ENCODE measurements around the gene C11orf52. TPM values are rescaled to one million over a fixed set of nuclear protein-coding genes. Genes with fewer than 3 reads are reported as not detected.

Gene C11orf52
- total and polyA plus RNA-seq, 2 of the 13 experiments (the other 11 are each of a cell fraction or from before 2014, with no cell fraction given): 7.4 to 11.0 TPM

DNA sequence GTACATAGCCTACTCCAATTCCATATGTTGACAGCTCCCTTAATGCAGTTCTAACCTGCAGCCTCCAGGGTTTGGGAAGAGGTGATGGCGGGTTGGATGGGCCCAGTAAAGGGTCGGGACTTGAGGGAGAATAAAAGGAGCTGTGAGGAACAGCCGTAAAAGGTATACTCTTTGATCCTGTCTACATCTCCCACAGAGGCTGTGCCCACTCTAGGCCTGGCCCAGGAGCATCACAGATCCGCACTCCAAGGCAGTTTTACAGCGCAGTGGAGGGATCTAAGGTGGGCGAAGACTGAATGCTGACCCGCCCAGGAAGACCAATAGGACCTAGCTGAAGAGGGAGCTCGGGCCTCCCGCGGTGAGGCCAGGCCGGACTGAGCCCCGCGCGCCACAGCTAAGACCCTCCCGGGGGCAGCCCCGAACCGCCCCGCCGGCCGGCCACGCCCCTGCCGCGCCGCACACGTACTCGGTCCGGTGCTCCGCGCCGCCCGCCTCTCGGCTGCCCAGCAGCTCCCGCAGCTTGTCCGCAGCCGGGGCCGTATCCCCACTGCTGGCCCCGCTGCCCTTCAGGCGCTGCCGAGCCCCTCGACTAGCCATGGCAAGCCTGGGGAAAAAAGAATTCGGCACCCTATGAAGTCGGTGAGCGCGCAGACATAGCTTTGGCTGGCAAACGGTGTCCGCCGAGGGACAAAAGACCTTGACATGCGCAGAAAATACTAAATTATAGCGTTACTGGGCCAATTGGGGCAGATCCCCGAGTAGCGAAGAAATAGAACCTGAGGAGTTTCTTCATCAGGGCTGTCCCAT lies 47.6 kb upstream of the C11orf52 start, which contains the start of gene ALG9 (continued):
- TF ChIP-seq ELF4 (CRISPR knock-in tag; IDR thresholded peaks at IDR 0.05; ENCODE audit: borderline replicate concordance): no peak
- TF ChIP-seq NFIC (IDR thresholded peaks at IDR 0.05; ENCODE audit: low read length): no peak
- TF ChIP-seq, protein P1, sequence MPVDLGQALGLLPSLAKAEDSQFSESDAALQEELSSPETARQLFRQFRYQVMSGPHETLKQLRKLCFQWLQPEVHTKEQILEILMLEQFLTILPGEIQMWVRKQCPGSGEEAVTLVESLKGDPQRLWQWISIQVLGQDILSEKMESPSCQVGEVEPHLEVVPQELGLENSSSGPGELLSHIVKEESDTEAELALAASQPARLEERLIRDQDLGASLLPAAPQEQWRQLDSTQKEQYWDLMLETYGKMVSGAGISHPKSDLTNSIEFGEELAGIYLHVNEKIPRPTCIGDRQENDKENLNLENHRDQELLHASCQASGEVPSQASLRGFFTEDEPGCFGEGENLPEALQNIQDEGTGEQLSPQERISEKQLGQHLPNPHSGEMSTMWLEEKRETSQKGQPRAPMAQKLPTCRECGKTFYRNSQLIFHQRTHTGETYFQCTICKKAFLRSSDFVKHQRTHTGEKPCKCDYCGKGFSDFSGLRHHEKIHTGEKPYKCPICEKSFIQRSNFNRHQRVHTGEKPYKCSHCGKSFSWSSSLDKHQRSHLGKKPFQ (CRISPR knock-in tag; IDR thresholded peaks at IDR 0.05; ENCODE audit: insufficient replicate concordance): no peak
- TF ChIP-seq ZNF552 (CRISPR knock-in tag; IDR thresholded peaks at IDR 0.05; ENCODE audit: borderline replicate concordance): no peak
- TF ChIP-seq SCMH1 (CRISPR knock-in tag; IDR thresholded peaks at IDR 0.05; ENCODE audit: borderline replicate concordance): no peak
- TF ChIP-seq MZF1 (CRISPR knock-in tag; IDR thresholded peaks at IDR 0.05; ENCODE audit: borderline replicate concordance): no peak
- no peak for TF ChIP-seq MAFF (IDR thresholded peaks at IDR 0.05; ENCODE audit: low read depth, low read length)
- TF ChIP-seq KDM2A (CRISPR knock-in tag; IDR thresholded peaks at IDR 0.05; ENCODE audit: borderline replicate concordance, low read depth): peak; percentile 62; the same call in 1 of the 2 replicates
- 0 out of 2 replicates have a peak, but pooled peaks have one; percentile 15 for TF ChIP-seq ZNF331 (CRISPR knock-in tag; IDR thresholded peaks at IDR 0.05)
- peak; percentile 72 for TF ChIP-seq RBM39 (IDR thresholded peaks at IDR 0.05; ENCODE audit: low read depth, low read length, poor library complexity, severe bottlenecking)
- 0 out of 2 replicates have a peak, but pooled peaks have one; percentile 22 for TF ChIP-seq CAMTA2 (CRISPR knock-in tag; IDR thresholded peaks at IDR 0.05; ENCODE audit: borderline replicate concordance)
- TF ChIP-seq, protein P2, sequence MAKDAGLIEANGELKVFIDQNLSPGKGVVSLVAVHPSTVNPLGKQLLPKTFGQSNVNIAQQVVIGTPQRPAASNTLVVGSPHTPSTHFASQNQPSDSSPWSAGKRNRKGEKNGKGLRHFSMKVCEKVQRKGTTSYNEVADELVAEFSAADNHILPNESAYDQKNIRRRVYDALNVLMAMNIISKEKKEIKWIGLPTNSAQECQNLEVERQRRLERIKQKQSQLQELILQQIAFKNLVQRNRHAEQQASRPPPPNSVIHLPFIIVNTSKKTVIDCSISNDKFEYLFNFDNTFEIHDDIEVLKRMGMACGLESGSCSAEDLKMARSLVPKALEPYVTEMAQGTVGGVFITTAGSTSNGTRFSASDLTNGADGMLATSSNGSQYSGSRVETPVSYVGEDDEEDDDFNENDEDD (CRISPR knock-in tag; IDR thresholded peaks at IDR 0.05; ENCODE audit: borderline replicate concordance): peak; percentile 42
- peak; percentile 74; the same call in 1 of the 2 replicates for TF ChIP-seq ZBTB38 (CRISPR knock-in tag; IDR thresholded peaks at IDR 0.05)
- TF ChIP-seq HIVEP1 (CRISPR knock-in tag; IDR thresholded peaks at IDR 0.05): 0 out of 2 replicates have a peak, but pooled peaks have one; percentile 40
- TF ChIP-seq ZBTB2 (CRISPR knock-in tag; IDR thresholded peaks at IDR 0.05; ENCODE audit: low read depth): 0 out of 2 replicates have a peak, but pooled peaks have one; percentile 48
- TF ChIP-seq AKAP8 (CRISPR knock-in tag; IDR thresholded peaks at IDR 0.05): no peak
